CD4-positive, CD25-positive, alpha-beta regulatory T cell (primary cell): ENCODE measurements around the gene SLC26A5. TPM values are rescaled to one million over a fixed set of nuclear protein-coding genes. Genes with fewer than 3 reads are reported as not detected.

Source experiments
- ATAC-seq, 2 donors: fragments of 150-1000 bp; cut with Tn5 transposase; one replicate each; pipeline ENCODE4 v1.10.0; 2021; ENCODE audit warnings: low read depth in 2 of 2, moderate number of reproducible peaks in 2 of 2, moderate library complexity in 1 of 2
- DNase-seq, 3 donors: peaks; one replicate each; pipeline versions ENCODE4 v3.0.0 to v3.0.0-alpha.2; 2012 to 2022; ENCODE audit warnings: mixed read lengths in 1 of 3
- H3K27ac ChIP-seq: one replicate; pipeline ENCODE4 v1.7.0; 2013; ENCODE audit warnings: mild to moderate bottlenecking, low read length; ENCODE audit not compliant: insufficient read depth, poor library complexity, severe bottlenecking
- H3K27me3 ChIP-seq: one replicate; pipeline ENCODE4 v1.7.0; 2013; ENCODE audit warnings: low read length; ENCODE audit not compliant: control insufficient read depth, insufficient read depth
- H3K36me3 ChIP-seq: one replicate; pipeline ENCODE4 v1.7.0; 2013; ENCODE audit warnings: mild to moderate bottlenecking, low read length, moderate library complexity; ENCODE audit not compliant: control insufficient read depth, insufficient read depth
- H3K4me1 ChIP-seq: 2 replicates; pipeline ENCODE4 v1.7.0; 2013; ENCODE audit warnings: mild to moderate bottlenecking, low read length; ENCODE audit not compliant: insufficient read depth, control insufficient read depth, poor library complexity, severe bottlenecking
- H3K4me3 ChIP-seq: one replicate; pipeline ENCODE4 v1.7.0; 2013; ENCODE audit warnings: low read depth, mild to moderate bottlenecking, low read length, moderate library complexity
- H3K9me3 ChIP-seq, 2 experiments: 1 replicate in 1 of 2; 2 replicates in 1 of 2; pipeline ENCODE4 v1.7.0; 2013; ENCODE audit warnings: low read length in 2 of 2, mild to moderate bottlenecking in 1 of 2, moderate library complexity in 1 of 2; ENCODE audit not compliant: control insufficient read depth in 2 of 2
- H3K27ac Mint-ChIP-seq, 3 donors: one replicate each; pipeline ENCODE4 v1.8.0; 2020 to 2022; ENCODE audit warnings: mild to moderate bottlenecking in 3 of 3, mixed read lengths in 3 of 3, moderate library complexity in 2 of 3
- H3K27me3 Mint-ChIP-seq: one replicate; pipeline ENCODE4 v1.8.0; 2022; ENCODE audit warnings: mild to moderate bottlenecking, mixed read lengths
- H3K36me3 Mint-ChIP-seq: one replicate; pipeline ENCODE4 v1.8.0; 2020; ENCODE audit warnings: mixed read lengths
- H3K4me1 Mint-ChIP-seq, 4 donors: one replicate each; pipeline ENCODE4 v1.8.0; 2020 to 2022; ENCODE audit warnings: mixed read lengths in 4 of 4, mild to moderate bottlenecking in 1 of 4
- H3K4me3 Mint-ChIP-seq, 4 donors: one replicate each; pipeline ENCODE4 v1.8.0; 2020 to 2022; ENCODE audit warnings: mild to moderate bottlenecking in 4 of 4, mixed read lengths in 4 of 4, moderate library complexity in 3 of 4
- H3K9me3 Mint-ChIP-seq, 7 donors: one replicate each; pipeline ENCODE4 v1.8.0; 2020 to 2022; ENCODE audit warnings: mixed read lengths in 7 of 7, mild to moderate bottlenecking in 3 of 7, moderate library complexity in 2 of 7
- polyA plus RNA-seq, 4 donors: library from polyadenylated mRNA; unstranded; fragments of 300-500 nt; fragmentation: Illumina TruSeq; gene quantifications; one replicate each; pipeline ENCODE4 v1.2.3, GENCODE V29; 2021
- total RNA-seq: library from RNA; stranded (reverse); gene quantifications from one replicate; pipeline ENCODE4 v1.2.3, GENCODE V29; 2022

SLC26A5 gene
- total and polyA plus RNA-seq, 5 donors from 2014 or later, result 0.44 TPM; not detected in 4

DNA sequence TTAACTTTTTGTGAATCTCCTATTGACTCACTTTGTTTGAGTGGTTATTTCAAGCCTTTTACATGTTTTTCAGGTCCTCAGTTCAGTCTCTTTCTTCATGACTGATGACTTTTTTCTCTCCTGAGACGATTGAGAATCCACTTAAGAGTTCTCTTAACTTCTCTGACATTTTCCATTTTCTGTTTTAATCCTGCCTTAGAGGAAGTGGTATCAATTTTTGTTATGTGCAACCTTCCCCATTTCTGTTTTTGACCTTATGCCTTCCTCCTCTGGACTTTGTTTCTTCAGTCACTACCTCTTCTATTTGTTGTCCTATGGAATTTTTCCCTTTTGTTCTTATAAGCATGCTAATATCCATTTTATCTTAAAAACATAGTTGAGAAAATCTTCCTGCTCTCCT, 96.2 kb downstream of the SLC26A5 start:
- no peak for ATAC-seq
- H3K4me1 Mint-ChIP-seq, result peaks cover 26 to 74% (median 55%) of the 10 kb centered on the region in 4 donors
- H3K36me3 Mint-ChIP-seq, result peaks cover 13% of the 10 kb centered on the region

GRCh38 chr7:103348959-103349358, 97.0 kb downstream of the SLC26A5 start:
- Histone ChIP-seq H3K4me1 (peaks cover 51% of the 10 kb centered on the region), H3K9me3 (no peaks in the 10 kb centered on the region), H3K36me3 (peaks cover 19% of the 10 kb centered on the region), H3K27ac (no peak overlapping the region), H3K4me3 (peak overlapping the region; percentile 97), H3K27me3 (no peaks in the 10 kb centered on the region)
- no peak for DNase-seq
- no peak for ATAC-seq
- Mint-ChIP-seq H3K27me3 (peaks cover 4% of the 10 kb centered on the region), H3K27ac (peak overlapping the region in 2 of 3 donors; percentile 53 to 98), H3K9me3 (no peaks in the 10 kb centered on the region), H3K4me3 (peak overlapping the region; percentile 93 to 100 (median 100)), H3K4me1 (peaks cover 29 to 79% (median 59%) of the 10 kb centered on the region in 4 donors), H3K36me3 (peaks cover 13% of the 10 kb centered on the region)

More for the DNA sequence above, 96.2 kb downstream of the SLC26A5 start:
- no peaks in the 10 kb centered on the region for H3K27me3 ChIP-seq
- peak overlapping the region; percentile 60 to 98 (median 81) for H3K27ac Mint-ChIP-seq
- peaks cover 49% of the 10 kb centered on the region for H3K4me1 ChIP-seq
- H3K9me3 ChIP-seq, result no peaks in the 10 kb centered on the region
- H3K9me3 Mint-ChIP-seq, result no peaks in the 10 kb centered on the region
- DNase-seq, result no peak
- H3K36me3 ChIP-seq, result peaks cover 22% of the 10 kb centered on the region
- peaks cover 1% of the 10 kb centered on the region for H3K27me3 Mint-ChIP-seq
- peak overlapping the region; percentile 52 for H3K4me3 ChIP-seq
- no peak overlapping the region for H3K27ac ChIP-seq
- H3K4me3 Mint-ChIP-seq, result peak overlapping the region; percentile 93 to 100 (median 100)

DNA sequence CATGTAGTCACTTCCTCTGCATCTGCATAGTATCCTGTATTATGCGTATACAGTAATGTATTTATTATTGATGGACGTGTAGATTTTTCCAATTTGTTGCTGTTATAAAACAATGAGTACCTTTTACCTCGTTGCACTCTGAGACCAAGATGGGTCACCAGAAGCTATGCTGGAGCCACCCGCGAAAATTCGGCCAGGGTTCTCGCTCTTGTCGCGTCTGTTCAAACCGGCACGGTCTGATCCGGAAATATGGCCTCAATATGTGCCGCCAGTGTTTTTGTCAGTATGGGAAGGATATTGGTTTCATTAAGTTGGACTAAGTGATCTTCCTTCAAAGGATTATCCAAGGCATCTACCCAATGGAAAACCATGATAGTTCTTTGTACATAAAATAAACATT, 97.6 kb downstream of the SLC26A5 start:
- Mint-ChIP-seq H3K27me3 (peaks cover 4% of the 10 kb centered on the region), H3K9me3 (no peaks in the 10 kb centered on the region), H3K4me3 (peak overlapping the region; percentile 93 to 100 (median 100)), H3K4me1 (peaks cover 29 to 84% (median 63%) of the 10 kb centered on the region in 4 donors), H3K27ac (peak overlapping the region in 2 of 3 donors; percentile 98), H3K36me3 (peaks cover 13% of the 10 kb centered on the region)
- Histone ChIP-seq H3K9me3 (no peaks in the 10 kb centered on the region), H3K27ac (peak overlapping the region; percentile 90), H3K36me3 (peaks cover 19% of the 10 kb centered on the region), H3K4me3 (peak overlapping the region; percentile 97), H3K4me1 (peaks cover 56% of the 10 kb centered on the region), H3K27me3 (no peaks in the 10 kb centered on the region)
- no peak for ATAC-seq
- peak in 1 of 3 donors; percentile 24 for DNase-seq

GRCh38 chr7:103347507-103348267, 98.3 kb downstream of the SLC26A5 start, which contains the start of gene PSMC2:
PSMC2 (plus strand) TSS chr7:103347643; CDS start chr7:103347712, 69 bp downstream.
- Mint-ChIP-seq H3K27me3 (peaks cover 4% of the 10 kb centered on the region), H3K4me3 (peak within 1 kb of the TSS; percentile 93 to 100 (median 100)), H3K27ac (peak within 1 kb of the TSS; percentile 97 to 98 (median 98)), H3K4me1 (peaks cover 29 to 86% (median 61%) of the 10 kb centered on the region in 4 donors), H3K9me3 (no peaks in the 10 kb centered on the region), H3K36me3 (peaks cover 12% of the 10 kb centered on the region)
- H3K4me1 ChIP-seq, result peaks cover 64% of the 10 kb centered on the region
- ATAC-seq, result peak; percentile 62 to 66
- H3K27me3 ChIP-seq, result no peaks in the 10 kb centered on the region
- no peaks in the 10 kb centered on the region for H3K9me3 ChIP-seq
- H3K27ac ChIP-seq, result peak within 1 kb of the TSS; percentile 90
- peaks cover 13% of the 10 kb centered on the region for H3K36me3 ChIP-seq
- H3K4me3 ChIP-seq, result peak within 1 kb of the TSS; percentile 97
- peak; percentile 79 to 95 (median 86) for DNase-seq

DNA sequence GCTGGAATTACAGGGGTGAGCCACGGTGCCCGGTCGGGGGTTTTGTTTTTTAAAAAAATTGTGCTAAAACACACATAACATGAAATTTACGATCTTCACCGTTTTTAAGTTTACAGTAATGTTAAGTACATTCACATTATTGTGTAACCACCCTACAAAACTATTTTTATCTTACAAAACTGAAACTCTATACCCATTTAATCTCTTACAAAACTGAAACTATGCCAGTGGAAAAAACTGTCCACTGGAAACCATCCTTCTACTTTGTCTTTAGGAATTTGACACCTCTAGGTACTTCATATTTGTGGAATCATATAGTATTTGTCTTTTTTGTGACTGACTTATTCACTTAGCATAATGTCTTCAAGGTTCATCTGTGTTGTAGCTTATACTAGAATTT, 99.6 kb downstream of the SLC26A5 start:
- peak overlapping the region in 1 of 3 donors; percentile 98 for H3K27ac Mint-ChIP-seq
- ATAC-seq (no peak), DNase-seq (no peak)
- peaks cover 4% of the 10 kb centered on the region for H3K27me3 Mint-ChIP-seq
- H3K4me1 ChIP-seq, result peaks cover 58% of the 10 kb centered on the region
- peaks cover 25 to 82% (median 59%) of the 10 kb centered on the region in 4 donors for H3K4me1 Mint-ChIP-seq
- H3K36me3 ChIP-seq, result peaks cover 8% of the 10 kb centered on the region
- peak overlapping the region; percentile 97 for H3K4me3 ChIP-seq
- H3K27me3 ChIP-seq, result no peaks in the 10 kb centered on the region
- H3K9me3 Mint-ChIP-seq, result no peaks in the 10 kb centered on the region
- H3K36me3 Mint-ChIP-seq, result peaks cover 7% of the 10 kb centered on the region
- no peaks in the 10 kb centered on the region for H3K9me3 ChIP-seq
- H3K27ac ChIP-seq, result no peak overlapping the region
- H3K4me3 Mint-ChIP-seq, result peak overlapping the region in 1 of 4 donors; percentile 93

- Histone ChIP-seq H3K9me3 (no peaks in the 10 kb centered on the region), H3K27ac (peak within 1 kb of the TSS; percentile 82), H3K4me3 (peak within 1 kb of the TSS; percentile 86), H3K36me3 (peaks cover 20% of the 10 kb centered on the region), H3K27me3 (no peaks in the 10 kb centered on the region), H3K4me1 (peaks cover 47% of the 10 kb centered on the region)
- Mint-ChIP-seq H3K9me3 (no peaks in the 10 kb centered on the region), H3K27ac (peak within 1 kb of the TSS; percentile 98 to 99 (median 98)), H3K4me3 (peak within 1 kb of the TSS; percentile 93 to 100 (median 98)), H3K27me3 (peaks cover 4% of the 10 kb centered on the region), H3K4me1 (peaks cover 27 to 81% (median 60%) of the 10 kb centered on the region in 4 donors), H3K36me3 (peaks cover 21% of the 10 kb centered on the region)
- DNase-seq, result peak; percentile 83 to 96 (median 87)
- ATAC-seq, result peak; percentile 92 to 94
Measured at GRCh38 chr7:103344453-103345149, 101.4 kb downstream of the SLC26A5 start, which contains the start of gene DNAJC2. DNAJC2 (minus strand) TSS chr7:103344767; CDS start chr7:103344622, 145 bp downstream.

- H3K9me3 Mint-ChIP-seq, result no peaks in the 10 kb centered on the region
- peaks cover 28% of the 10 kb centered on the region for H3K36me3 Mint-ChIP-seq
- ATAC-seq (peak; percentile 9 to 10), DNase-seq (peak; percentile 20 to 59 (median 24))
- peak overlapping the region; percentile 93 to 100 (median 98) for H3K4me3 Mint-ChIP-seq
- peaks cover 4% of the 10 kb centered on the region for H3K27me3 Mint-ChIP-seq
- Histone ChIP-seq H3K9me3 (no peaks in the 10 kb centered on the region), H3K36me3 (peaks cover 21% of the 10 kb centered on the region), H3K27me3 (no peaks in the 10 kb centered on the region), H3K27ac (peak overlapping the region; percentile 82), H3K4me1 (peaks cover 40% of the 10 kb centered on the region), H3K4me3 (peak overlapping the region; percentile 86)
- H3K4me1 Mint-ChIP-seq, result peaks cover 22 to 81% (median 60%) of the 10 kb centered on the region in 4 donors
- peak overlapping the region; percentile 98 to 99 (median 98) for H3K27ac Mint-ChIP-seq
Measured at GRCh38 chr7:103343758-103344452, 102.1 kb downstream of the SLC26A5 start.
